Fibroblast of lung (primary cell): Measurements from ENCODE around the gene NLRP14. TPM values are rescaled to one million over a fixed set of nuclear protein-coding genes. Genes with fewer than 3 reads are reported as not detected.

Source experiments
- DNase-seq, 2 donors: peaks; one replicate each; pipeline versions ENCODE4 v3.0.0 to v3.0.0-alpha.2; 2010; ENCODE audit warnings: low read depth in 2 of 2
- H2AFZ ChIP-seq: 2 replicates; pipeline ENCODE4 v1.5.1; 2012; ENCODE audit warnings: low read length, control low read depth, inconsistent platforms
- H3K27ac ChIP-seq: 2 replicates; pipeline ENCODE4 v1.5.1; 2011; ENCODE audit warnings: low read length, control low read depth; ENCODE audit not compliant: insufficient read depth
- H3K27me3 ChIP-seq: 2 replicates; pipeline ENCODE4 v1.5.1; 2011; ENCODE audit warnings: mild to moderate bottlenecking, low read length; ENCODE audit not compliant: control insufficient read depth, insufficient read depth
- H3K36me3 ChIP-seq: 2 replicates; pipeline ENCODE4 v1.5.1; 2011; ENCODE audit warnings: low read length; ENCODE audit not compliant: control insufficient read depth, insufficient read depth
- H3K4me1 ChIP-seq: 2 replicates; pipeline ENCODE4 v1.5.1; 2011; ENCODE audit warnings: low read length; ENCODE audit not compliant: control insufficient read depth, insufficient read depth; ENCODE audit errors: extremely low read depth
- H3K4me2 ChIP-seq: 2 replicates; pipeline ENCODE4 v1.5.1; 2011; ENCODE audit warnings: low read length, control low read depth; ENCODE audit not compliant: insufficient read depth; ENCODE audit errors: extremely low read depth
- H3K4me3 ChIP-seq, 4 experiments: fragments of 200-600 bp in 1 of 4; sonication (generic) in 1 of 4; replicated peaks in 1 of 4; 2 replicates each; pipeline ENCODE4 v1.5.1; 2011 to 2016; ENCODE audit warnings: low read length in 4 of 4, low read depth in 3 of 4, mild to moderate bottlenecking in 3 of 4, control low read depth in 2 of 4, inconsistent platforms in 1 of 4, mixed read lengths in 1 of 4; ENCODE audit not compliant: insufficient read depth in 1 of 4; ENCODE audit errors: control extremely low read depth in 1 of 4
- H3K79me2 ChIP-seq: 2 replicates; pipeline ENCODE4 v1.5.1; 2012; ENCODE audit warnings: mild to moderate bottlenecking, low read length, inconsistent platforms; ENCODE audit not compliant: control insufficient read depth, insufficient read depth
- H3K9ac ChIP-seq: 2 replicates; pipeline ENCODE4 v1.5.1; 2011; ENCODE audit warnings: mild to moderate bottlenecking, low read length, control low read depth; ENCODE audit not compliant: insufficient read depth
- H3K9me3 ChIP-seq: 2 replicates; pipeline ENCODE4 v1.5.1; 2012; ENCODE audit warnings: low read depth, low read length; ENCODE audit not compliant: control insufficient read depth, insufficient read depth
- H4K20me1 ChIP-seq: 2 replicates; pipeline ENCODE4 v1.5.1; 2011; ENCODE audit warnings: low read length; ENCODE audit not compliant: control insufficient read depth, insufficient read depth; ENCODE audit errors: extremely low read depth
- EZH2 ChIP-seq: IDR thresholded peaks from 2 replicates; pipeline ENCODE4 v1.5.1; 2012; ENCODE audit warnings: low read length, control low read depth, mild to moderate bottlenecking; ENCODE audit errors: missing control alignments
- polyA minus RNA-seq: library from RNA; depleted of rRNA, polyadenylated mRNA; stranded (reverse); fragments of >200 nt; gene quantifications from 2 replicates; pipeline ENCODE4 v1.2.3, GENCODE V29; 2011; ENCODE audit warnings: low replicate concordance
- polyA plus RNA-seq, 2 donors: library from polyadenylated mRNA; depleted of rRNA in 1 of 2; stranded (reverse) in 1 of 2; unstranded in 1 of 2; fragments of >200 nt; gene quantifications; 2 replicates each; pipeline ENCODE4 v1.2.1, GENCODE V29; 2011 to 2012; ENCODE audit warnings: missing spikeins in 1 of 2
- total RNA-seq: library from RNA; depleted of rRNA; stranded (reverse); fragments of >200 nt; gene quantifications from 2 replicates; pipeline ENCODE4 v1.2.1, GENCODE V29; 2014
- TF ChIP-seq, protein P1 (sequence below), 2 donors: IDR thresholded peaks in 1 of 2; conservative IDR thresholded peaks in 1 of 2; 1 replicate in 1 of 2; 2 replicates in 1 of 2; pipeline ENCODE4 v1.5.1; 2011 to 2012; ENCODE audit warnings: low read length in 2 of 2, control low read depth in 1 of 2, inconsistent platforms in 1 of 2, low read depth in 1 of 2, mild to moderate bottlenecking in 1 of 2

NLRP14 gene, protein sequence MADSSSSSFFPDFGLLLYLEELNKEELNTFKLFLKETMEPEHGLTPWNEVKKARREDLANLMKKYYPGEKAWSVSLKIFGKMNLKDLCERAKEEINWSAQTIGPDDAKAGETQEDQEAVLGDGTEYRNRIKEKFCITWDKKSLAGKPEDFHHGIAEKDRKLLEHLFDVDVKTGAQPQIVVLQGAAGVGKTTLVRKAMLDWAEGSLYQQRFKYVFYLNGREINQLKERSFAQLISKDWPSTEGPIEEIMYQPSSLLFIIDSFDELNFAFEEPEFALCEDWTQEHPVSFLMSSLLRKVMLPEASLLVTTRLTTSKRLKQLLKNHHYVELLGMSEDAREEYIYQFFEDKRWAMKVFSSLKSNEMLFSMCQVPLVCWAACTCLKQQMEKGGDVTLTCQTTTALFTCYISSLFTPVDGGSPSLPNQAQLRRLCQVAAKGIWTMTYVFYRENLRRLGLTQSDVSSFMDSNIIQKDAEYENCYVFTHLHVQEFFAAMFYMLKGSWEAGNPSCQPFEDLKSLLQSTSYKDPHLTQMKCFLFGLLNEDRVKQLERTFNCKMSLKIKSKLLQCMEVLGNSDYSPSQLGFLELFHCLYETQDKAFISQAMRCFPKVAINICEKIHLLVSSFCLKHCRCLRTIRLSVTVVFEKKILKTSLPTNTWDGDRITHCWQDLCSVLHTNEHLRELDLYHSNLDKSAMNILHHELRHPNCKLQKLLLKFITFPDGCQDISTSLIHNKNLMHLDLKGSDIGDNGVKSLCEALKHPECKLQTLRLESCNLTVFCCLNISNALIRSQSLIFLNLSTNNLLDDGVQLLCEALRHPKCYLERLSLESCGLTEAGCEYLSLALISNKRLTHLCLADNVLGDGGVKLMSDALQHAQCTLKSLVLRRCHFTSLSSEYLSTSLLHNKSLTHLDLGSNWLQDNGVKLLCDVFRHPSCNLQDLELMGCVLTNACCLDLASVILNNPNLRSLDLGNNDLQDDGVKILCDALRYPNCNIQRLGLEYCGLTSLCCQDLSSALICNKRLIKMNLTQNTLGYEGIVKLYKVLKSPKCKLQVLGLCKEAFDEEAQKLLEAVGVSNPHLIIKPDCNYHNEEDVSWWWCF
- total RNA-seq (under 0.01 and 0.17 TPM in 2 replicates), polyA plus RNA-seq (0.05 and 0.07 TPM in 2 replicates), polyA minus RNA-seq (not detected in 2 replicates)
- polyA plus RNA-seq (2012): 0.09 TPM in 1 of 2 replicates, not detected in the other

GRCh38 chr11:7020183-7020917 lies at the start of gene NLRP14, which contains the start of gene ZNF214:
NLRP14 (plus strand) TSS chr11:7020479; CDS start chr11:7038587, 18,108 bp downstream.
ZNF214 (minus strand) TSS chr11:7020346; CDS start chr11:7002835, 17,511 bp downstream.
- Histone ChIP-seq H3K79me2 (no peaks in the 10 kb centered on the region), H2AFZ (peak within 1 kb of the TSS; percentile 99)

DNA sequence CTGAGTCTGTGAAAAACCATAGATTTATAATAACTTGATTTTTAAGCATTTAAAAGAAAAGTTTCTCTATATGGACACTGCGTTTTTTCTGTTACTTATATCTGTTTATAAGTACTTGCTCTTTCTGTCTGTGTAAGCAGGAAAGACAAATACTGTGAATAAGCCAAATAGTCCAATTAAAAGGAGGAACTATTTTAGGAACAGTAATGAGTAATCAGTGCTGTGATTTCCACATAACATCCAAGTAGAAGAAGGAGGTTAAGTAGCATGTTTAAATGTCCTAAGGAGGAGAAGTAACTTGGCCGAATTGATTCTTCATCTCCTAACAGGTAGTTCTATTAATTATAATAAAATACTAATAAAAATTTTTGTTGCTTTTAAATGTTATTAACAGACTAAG lies 40.9 kb upstream of the NLRP14 start:
- Histone ChIP-seq H3K4me1 (no peaks in the 10 kb centered on the region), H4K20me1 (no peaks in the 10 kb centered on the region), H2AFZ (no peak overlapping the region), H3K79me2 (no peaks in the 10 kb centered on the region), H3K9me3 (no peaks in the 10 kb centered on the region), H3K27ac (no peak overlapping the region), H3K9ac (no peak overlapping the region), H3K4me3 (no peak overlapping the region), H3K4me2 (no peak overlapping the region), H3K36me3 (no peaks in the 10 kb centered on the region), H3K27me3 (no peaks in the 10 kb centered on the region)
- DNase-seq: peak; percentile 3 to 44
- no peak for TF ChIP-seq EZH2
- TF ChIP-seq, protein P1, sequence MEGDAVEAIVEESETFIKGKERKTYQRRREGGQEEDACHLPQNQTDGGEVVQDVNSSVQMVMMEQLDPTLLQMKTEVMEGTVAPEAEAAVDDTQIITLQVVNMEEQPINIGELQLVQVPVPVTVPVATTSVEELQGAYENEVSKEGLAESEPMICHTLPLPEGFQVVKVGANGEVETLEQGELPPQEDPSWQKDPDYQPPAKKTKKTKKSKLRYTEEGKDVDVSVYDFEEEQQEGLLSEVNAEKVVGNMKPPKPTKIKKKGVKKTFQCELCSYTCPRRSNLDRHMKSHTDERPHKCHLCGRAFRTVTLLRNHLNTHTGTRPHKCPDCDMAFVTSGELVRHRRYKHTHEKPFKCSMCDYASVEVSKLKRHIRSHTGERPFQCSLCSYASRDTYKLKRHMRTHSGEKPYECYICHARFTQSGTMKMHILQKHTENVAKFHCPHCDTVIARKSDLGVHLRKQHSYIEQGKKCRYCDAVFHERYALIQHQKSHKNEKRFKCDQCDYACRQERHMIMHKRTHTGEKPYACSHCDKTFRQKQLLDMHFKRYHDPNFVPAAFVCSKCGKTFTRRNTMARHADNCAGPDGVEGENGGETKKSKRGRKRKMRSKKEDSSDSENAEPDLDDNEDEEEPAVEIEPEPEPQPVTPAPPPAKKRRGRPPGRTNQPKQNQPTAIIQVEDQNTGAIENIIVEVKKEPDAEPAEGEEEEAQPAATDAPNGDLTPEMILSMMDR (conservative IDR thresholded peaks at IDR 0.05 in 1 of 2, IDR thresholded peaks at IDR 0.05 in 1 of 2; ENCODE audit: low read depth in 1 of 2, low read length in 2 of 2): no peak

More at GRCh38 chr11:7020183-7020917, at the start of gene NLRP14, which contains the start of gene ZNF214:
- TF ChIP-seq EZH2: no peak
- TF ChIP-seq, protein P1 (conservative IDR thresholded peaks at IDR 0.05 in 1 of 2, IDR thresholded peaks at IDR 0.05 in 1 of 2; ENCODE audit: low read depth in 1 of 2, low read length in 2 of 2): no peak
- Histone ChIP-seq H3K9me3 (no peaks in the 10 kb centered on the region), H3K4me3 (peak within 1 kb of the TSS; percentile 65 to 90 (median 70)), H3K9ac (peak within 1 kb of the TSS; percentile 83), H3K4me2 (peak within 1 kb of the TSS; percentile 93), H3K27me3 (no peaks in the 10 kb centered on the region), H3K27ac (peak within 1 kb of the TSS; percentile 85), H3K36me3 (no peaks in the 10 kb centered on the region), H3K4me1 (peaks cover 3% of the 10 kb centered on the region), H4K20me1 (no peaks in the 10 kb centered on the region)
- peak; percentile 92 to 93 for DNase-seq
